IMR-90 (cell line): ENCODE measurements around the gene CETN2. TPM values are rescaled to one million over a fixed set of nuclear protein-coding genes. Genes with fewer than 3 reads are reported as not detected.

Experiments used
- ATAC-seq: fragments of 200-7000 bp; cut with Tn5 transposase; 2 replicates; pipeline ENCODE4 v1.9.1; 2020; ENCODE audit warnings: low read depth, mild to moderate bottlenecking, moderate library complexity
- BruUV-seq: library from RNA; stranded (reverse); fragments of 400-500 nt; replicated peaks from 2 replicates; lab custom pipeline; 2021; lab: Mats Ljungman, UMichigan
- CTCF ChIA-PET: fragments of 300-600 bp; formaldehyde crosslinking; extraction: SDS; loops from one replicate; lab custom pipeline; 2021; ENCODE audit warnings: antibody characterized with exemption; lab: Yijun Ruan, JAX
- POLR2A ChIA-PET: fragments of 300-600 bp; sonication (Branson Sonifier 250); formaldehyde crosslinking; loops from one replicate; lab custom pipeline; 2022; ENCODE audit warnings: antibody characterized with exemption; ENCODE audit not compliant: unreplicated experiment; lab: Charles Lee
- DNase-seq: peaks from one replicate; pipeline ENCODE4 v3.0.0; 2013
- H2AFZ ChIP-seq: replicated peaks from 2 replicates; pipeline ENCODE3; 2013; ENCODE audit warnings: low read length, mild to moderate bottlenecking; ENCODE audit not compliant: poor library complexity
- H2AK5ac ChIP-seq: 2 replicates; pipeline ENCODE4 v1.6.1; 2013; ENCODE audit warnings: low read depth, low read length, inconsistent platforms
- H2AK9ac ChIP-seq: replicated peaks from 2 replicates; pipeline ENCODE3; 2013; ENCODE audit warnings: mild to moderate bottlenecking, low read depth, low read length, moderate library complexity; ENCODE audit not compliant: poor library complexity
- H2BK120ac ChIP-seq: 2 replicates; pipeline ENCODE4 v1.6.1; 2013; ENCODE audit warnings: low read depth, low read length, inconsistent platforms
- H2BK15ac ChIP-seq: 3 replicates; pipeline ENCODE4 v1.6.1; 2013; ENCODE audit warnings: low read depth, low read length, inconsistent platforms
- H2BK20ac ChIP-seq: 2 replicates; pipeline ENCODE4 v1.6.1; 2013; ENCODE audit warnings: low read depth, mild to moderate bottlenecking, inconsistent platforms, low read length, moderate library complexity
- H2BK5ac ChIP-seq: 2 replicates; pipeline ENCODE4 v1.6.1; 2013; ENCODE audit warnings: mild to moderate bottlenecking, low read depth, low read length, inconsistent platforms; ENCODE audit not compliant: poor library complexity, severe bottlenecking
- H3K14ac ChIP-seq: replicated peaks from 2 replicates; pipeline ENCODE4 v1.6.1; 2013; ENCODE audit warnings: low read depth, low read length, inconsistent platforms
- H3K18ac ChIP-seq: 2 replicates; pipeline ENCODE4 v1.6.1; 2013; ENCODE audit warnings: low read depth, low read length, control low read depth
- H3K23ac ChIP-seq: 2 replicates; pipeline ENCODE4 v1.6.1; 2013; ENCODE audit warnings: low read depth, low read length, inconsistent platforms
- H3K27ac ChIP-seq: 2 replicates; pipeline ENCODE4 v1.5.1; 2013; ENCODE audit warnings: mild to moderate bottlenecking, control low read depth, low read length; ENCODE audit not compliant: insufficient read depth
- H3K27me3 ChIP-seq: 2 replicates; pipeline ENCODE4 v1.6.1; 2013; ENCODE audit warnings: low read length; ENCODE audit not compliant: control insufficient read depth, insufficient read depth
- H3K36me3 ChIP-seq: 2 replicates; pipeline ENCODE4 v1.6.1; 2013; ENCODE audit warnings: low read length, mixed read lengths; ENCODE audit not compliant: control insufficient read depth, insufficient read depth
- H3K4ac ChIP-seq: 2 replicates; pipeline ENCODE4 v1.6.1; 2013; ENCODE audit warnings: low read depth, low read length, inconsistent platforms
- H3K4me1 ChIP-seq: 2 replicates; pipeline ENCODE4 v1.6.1; 2013; ENCODE audit warnings: low read length, mixed read lengths; ENCODE audit not compliant: control insufficient read depth, insufficient read depth
- H3K4me2 ChIP-seq: 2 replicates; pipeline ENCODE4 v1.6.1; 2013; ENCODE audit warnings: low read depth, mild to moderate bottlenecking, control low read depth, low read length, moderate library complexity
- H3K4me3 ChIP-seq: 2 replicates; pipeline ENCODE4 v1.5.1; 2013; ENCODE audit warnings: low read depth, mild to moderate bottlenecking, control low read depth, low read length, moderate library complexity; ENCODE audit not compliant: insufficient read depth
- H3K56ac ChIP-seq: 2 replicates; pipeline ENCODE4 v1.6.1; 2013; ENCODE audit warnings: low read length, inconsistent platforms; ENCODE audit not compliant: insufficient read depth; ENCODE audit errors: extremely low read depth
- H3K79me1 ChIP-seq, 2 experiments: 2 replicates each; pipeline ENCODE4 v1.6.1; 2013; ENCODE audit warnings: low read length in 2 of 2, inconsistent platforms in 1 of 2, low read depth in 1 of 2
- H3K9ac ChIP-seq: 2 replicates; pipeline ENCODE4 v1.6.1; 2013; ENCODE audit warnings: low read depth, low read length, control low read depth
- H3K9me1 ChIP-seq: 2 replicates; pipeline ENCODE4 v1.6.1; 2013; ENCODE audit warnings: low read length, inconsistent platforms; ENCODE audit not compliant: insufficient read depth
- H3K9me3 ChIP-seq: 2 replicates; pipeline ENCODE4 v1.6.1; 2013; ENCODE audit warnings: low read length; ENCODE audit not compliant: control insufficient read depth, insufficient read depth
- H4K20me1 ChIP-seq: 2 replicates; pipeline ENCODE4 v1.6.1; 2013; ENCODE audit warnings: low read length, inconsistent platforms; ENCODE audit not compliant: insufficient read depth
- H4K5ac ChIP-seq: 2 replicates; pipeline ENCODE4 v1.6.1; 2013; ENCODE audit warnings: mild to moderate bottlenecking, low read depth, low read length, control low read depth
- H4K8ac ChIP-seq, 2 experiments: 2 replicates each; pipeline ENCODE4 v1.6.1; 2013; ENCODE audit warnings: low read depth in 2 of 2, low read length in 2 of 2, control low read depth in 1 of 2, inconsistent platforms in 1 of 2
- H4K91ac ChIP-seq: 2 replicates; pipeline ENCODE4 v1.6.1; 2013; ENCODE audit warnings: low read depth, low read length, inconsistent platforms; ENCODE audit not compliant: insufficient read depth
- BHLHE40 ChIP-seq: fragments of 150-350 bp; IDR thresholded peaks from 2 replicates; pipeline ENCODE4 v1.6.1; 2016; ENCODE audit warnings: mild to moderate bottlenecking, low read depth, low read length
- CEBPB ChIP-seq: IDR thresholded peaks from 2 replicates; pipeline ENCODE4 v1.6.1; 2012; ENCODE audit warnings: low read depth, low read length, improper control_type of control experiment
- FOS ChIP-seq: fragments of 150-350 bp; IDR thresholded peaks from 2 replicates; pipeline ENCODE4 v1.6.1; 2016; ENCODE audit warnings: low read depth, low read length
- MAFK ChIP-seq: IDR thresholded peaks from 2 replicates; pipeline ENCODE4 v1.6.1; 2012; ENCODE audit warnings: low read depth, low read length, improper control_type of control experiment
- NFE2L2 ChIP-seq: fragments of 150-350 bp; IDR thresholded peaks from 2 replicates; pipeline ENCODE4 v1.6.1; 2016; ENCODE audit warnings: low read depth, mild to moderate bottlenecking, low read length
- POLR2A ChIP-seq: IDR thresholded peaks from 2 replicates; pipeline ENCODE4 v1.6.1; 2012; ENCODE audit warnings: mild to moderate bottlenecking, low read depth, low read length
- SMC3 ChIP-seq: fragments of 150-350 bp; IDR thresholded peaks from 2 replicates; pipeline ENCODE4 v1.6.1; 2016; ENCODE audit warnings: low read depth, mild to moderate bottlenecking, antibody characterized with exemption, low read length, moderate library complexity
- WGBS, 2 experiments: methylation state at CpG; one replicate each; pipeline versions ENCODE4 v1.1.5 to v1.1.7; 2013; ENCODE audit warnings: missing lambda C conversion rate in 2 of 2; ENCODE audit not compliant: insufficient read length in 1 of 2; ENCODE audit errors: extremely low coverage in 2 of 2; 5-methylcytosine and 5-hydroxymethylcytosine counted together
- dilution Hi-C: fragments of 300-500 bp; cut with HindIII; formaldehyde crosslinking; loops from one replicate; pipeline ENCODE4 v1.14.3; 2018; ENCODE audit warnings: low sequenced_read_pairs; ENCODE audit not compliant: unreplicated experiment
- in situ Hi-C: fragments of 300-500 bp; cut with MboI; formaldehyde crosslinking; loops from 3 replicates; pipeline ENCODE4 v1.14.3; 2019; ENCODE audit warnings: low sequenced_read_pairs, inconsistent platforms, mixed read lengths
- intact Hi-C: fragments of 100-400 bp; cut with micrococcal nuclease; formaldehyde crosslinking; loops from 2 replicates; pipeline ENCODE4 v1.10.0; 2022
- polyA plus RNA-seq, 3 experiments: library from polyadenylated mRNA; depleted of rRNA; stranded (reverse); fragments of >200 nt; gene quantifications; 2 replicates each; pipeline ENCODE4 v1.2.3, GENCODE V29; 2012; ENCODE audit warnings: low replicate concordance in 1 of 3
- total RNA-seq: library from RNA; depleted of rRNA; stranded (reverse); fragments of >200 nt; gene quantifications from 2 replicates; pipeline ENCODE4 v1.2.3, GENCODE V29; 2012
- TF ChIP-seq, protein P1 (sequence below): conservative IDR thresholded peaks from 2 replicates; pipeline ENCODE4 v1.5.1; 2012; ENCODE audit warnings: mild to moderate bottlenecking, low read depth, low read length, improper control_type of control experiment

The CETN2 gene
- total and polyA plus RNA-seq, 2 of the 4 experiments (the other 2 are of a cell fraction) = 15.8 to 34.0 TPM

DNA sequence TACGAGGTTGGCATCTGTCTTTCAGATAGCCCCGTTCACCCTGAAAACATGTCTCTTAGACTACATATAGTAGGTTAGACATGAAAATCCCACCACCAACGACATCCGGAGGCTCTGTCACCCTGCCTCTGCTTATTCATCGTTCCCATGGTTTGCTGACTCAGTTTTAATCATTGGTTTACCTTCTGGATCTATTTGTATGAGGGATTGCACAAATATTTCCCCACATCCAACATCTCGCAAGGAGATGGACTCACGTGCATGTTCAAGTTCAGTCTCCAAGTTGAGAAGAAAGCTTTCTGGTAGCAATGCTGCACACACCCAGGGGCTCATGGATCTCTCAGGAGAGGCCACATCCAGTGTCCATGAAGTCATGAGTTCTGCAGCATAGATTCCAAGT, 10.8 kb downstream of the CETN2 start:
- H3K18ac ChIP-seq = no peak overlapping the region
- H4K91ac ChIP-seq = no peak overlapping the region
- DNase-seq (peak; percentile 79), ATAC-seq (peak; percentile 30)
- in situ Hi-C loops (loop anchor here (25.0 kb wide), 1 partner anchor 1657 kb away; no protein-coding TSS in a partner anchor), intact Hi-C loops (loop anchor here (5.0 kb wide), 1 partner anchor 177 kb away; no protein-coding TSS in a partner anchor), dilution Hi-C loops (no loop called here)
- WGBS, 2 experiments = 0% methylated on average over 1 of the region's 7 CpGs; no CpG with 5 or more reads in 1 of the 2 experiments
- H2BK15ac ChIP-seq = no peak overlapping the region
- peak overlapping the region; percentile 6 for H2AK9ac ChIP-seq
- no peaks in the 10 kb centered on the region for H3K9me3 ChIP-seq
- no peaks in the 10 kb centered on the region for H3K27me3 ChIP-seq
- peak overlapping the region; percentile 16; the same call in 1 of the 2 replicates for H2BK20ac ChIP-seq
- no peak overlapping the region for H3K23ac ChIP-seq
- H4K5ac ChIP-seq = no peak overlapping the region
- peak overlapping the region; percentile 46 for H2BK5ac ChIP-seq
- no peak overlapping the region for H3K14ac ChIP-seq
- H3K4me3 ChIP-seq = no peak overlapping the region
- H2AK5ac ChIP-seq = no peak overlapping the region
- H2AFZ ChIP-seq = peak overlapping the region; percentile 5
- TF ChIP-seq FOS = peak; percentile 36; the same call in 1 of the 2 replicates
- TF ChIP-seq, protein P1, sequence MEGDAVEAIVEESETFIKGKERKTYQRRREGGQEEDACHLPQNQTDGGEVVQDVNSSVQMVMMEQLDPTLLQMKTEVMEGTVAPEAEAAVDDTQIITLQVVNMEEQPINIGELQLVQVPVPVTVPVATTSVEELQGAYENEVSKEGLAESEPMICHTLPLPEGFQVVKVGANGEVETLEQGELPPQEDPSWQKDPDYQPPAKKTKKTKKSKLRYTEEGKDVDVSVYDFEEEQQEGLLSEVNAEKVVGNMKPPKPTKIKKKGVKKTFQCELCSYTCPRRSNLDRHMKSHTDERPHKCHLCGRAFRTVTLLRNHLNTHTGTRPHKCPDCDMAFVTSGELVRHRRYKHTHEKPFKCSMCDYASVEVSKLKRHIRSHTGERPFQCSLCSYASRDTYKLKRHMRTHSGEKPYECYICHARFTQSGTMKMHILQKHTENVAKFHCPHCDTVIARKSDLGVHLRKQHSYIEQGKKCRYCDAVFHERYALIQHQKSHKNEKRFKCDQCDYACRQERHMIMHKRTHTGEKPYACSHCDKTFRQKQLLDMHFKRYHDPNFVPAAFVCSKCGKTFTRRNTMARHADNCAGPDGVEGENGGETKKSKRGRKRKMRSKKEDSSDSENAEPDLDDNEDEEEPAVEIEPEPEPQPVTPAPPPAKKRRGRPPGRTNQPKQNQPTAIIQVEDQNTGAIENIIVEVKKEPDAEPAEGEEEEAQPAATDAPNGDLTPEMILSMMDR = no peak
- TF ChIP-seq NFE2L2 = 0 out of 2 replicates have a peak, but pooled peaks have one; percentile 20
- TF ChIP-seq CEBPB = peak; percentile 79
- peak; percentile 85 for TF ChIP-seq MAFK
- no peak for TF ChIP-seq POLR2A
- TF ChIP-seq BHLHE40 = peak; percentile 92
- no peak for TF ChIP-seq SMC3
- H3K4me2 ChIP-seq = no peak overlapping the region
- no peaks in the 10 kb centered on the region for H3K36me3 ChIP-seq
- ChIA-PET POLR2A (no interaction called here), CTCF (no interaction called here)
- peak overlapping the region; percentile 28 for H2BK120ac ChIP-seq
- no peak overlapping the region for H3K27ac ChIP-seq
- no peak overlapping the region for H3K56ac ChIP-seq
- H3K9me1 ChIP-seq = no peaks in the 10 kb centered on the region; the same call in 1 of the 2 replicates
- no peaks in the 10 kb centered on the region for H4K20me1 ChIP-seq
- no peak overlapping the region for H3K9ac ChIP-seq
- H3K4me1 ChIP-seq = peaks cover 4% of the 10 kb centered on the region; the same call in 1 of the 2 replicates
- no peaks in the 10 kb centered on the region for H3K79me1 ChIP-seq
- H3K4ac ChIP-seq = 0 out of 2 replicates have a peak overlapping the region, but pooled peaks have one; percentile 18
- 0 out of 4 replicates have a peak overlapping the region, but pooled peaks of 1 of the 2 experiments have one; percentile 49 for H4K8ac ChIP-seq
- BruUV-seq = no TSS peak
